Stimulated activated CD8-positive, alpha-beta memory T cell treated with anti-CD3 and anti-CD28 coated beads, Interleukin-15, amount 100 ng/mL, for 1 hour (primary cell): Measurements from ENCODE around the gene PWP1.

ENCODE experiments used
- DNase-seq: peaks from one replicate; pipeline ENCODE4 v3.0.0-alpha.2; 2020; ENCODE audit warnings: low read depth

The PWP1 gene

DNA sequence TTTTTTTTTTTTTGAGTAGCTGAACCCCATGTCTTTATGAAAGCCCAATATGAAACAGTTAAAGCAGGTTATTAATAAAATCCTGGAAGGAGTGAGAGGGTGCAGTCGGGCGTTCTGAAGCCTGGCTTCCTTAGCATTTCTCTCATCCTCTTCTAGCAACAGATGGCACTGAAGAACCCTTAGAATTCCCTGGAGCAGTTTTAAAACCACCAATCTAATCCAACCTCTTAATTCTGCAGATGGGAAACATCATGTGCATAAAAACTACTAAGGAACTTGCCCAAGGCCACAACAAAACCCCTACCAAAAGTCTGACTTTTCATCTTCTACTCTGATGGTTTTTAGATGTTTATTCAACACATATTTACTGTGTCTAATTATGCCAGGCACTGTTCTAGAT lies 50.2 kb downstream of the PWP1 start:
- DNase-seq = no peak

DNA sequence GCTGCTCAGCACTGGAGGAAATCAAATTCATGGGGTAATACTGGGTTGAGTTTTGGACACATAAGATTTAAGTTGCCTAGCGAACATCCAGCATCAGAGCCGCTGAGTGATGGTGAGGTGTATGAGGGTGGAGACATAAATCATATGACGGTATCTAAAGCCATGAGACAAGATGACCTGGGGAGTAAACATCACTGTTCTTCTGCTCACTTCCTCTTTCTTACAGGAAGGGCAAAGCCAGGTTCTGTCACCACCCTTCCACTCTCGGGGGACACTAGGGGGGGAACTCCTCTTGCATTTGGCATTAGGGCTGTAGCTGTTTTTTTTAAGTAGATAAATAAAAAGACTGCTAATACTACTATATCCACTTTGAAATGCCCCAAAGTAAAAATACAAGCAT lies 51.3 kb downstream of the PWP1 start:
- DNase-seq = no peak

DNA sequence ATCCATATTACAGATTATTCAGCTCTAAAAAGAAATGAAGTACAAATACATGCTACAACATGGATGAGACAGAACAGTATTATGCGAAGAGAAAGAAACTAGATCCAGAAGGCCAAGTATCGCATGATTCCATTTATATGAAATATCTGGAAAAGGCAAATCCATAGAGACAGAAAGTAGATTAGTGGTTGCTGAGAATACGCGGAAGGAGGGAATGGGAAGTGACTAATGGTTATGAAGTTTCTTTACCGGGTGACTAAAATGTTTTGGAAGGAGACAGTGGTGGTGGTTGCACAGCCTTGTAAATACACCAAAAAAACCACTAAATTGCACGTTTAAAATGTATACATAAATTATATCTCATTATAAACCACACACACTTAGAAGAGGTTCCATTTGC lies 62.9 kb downstream of the PWP1 start:
- no peak for DNase-seq

DNA sequence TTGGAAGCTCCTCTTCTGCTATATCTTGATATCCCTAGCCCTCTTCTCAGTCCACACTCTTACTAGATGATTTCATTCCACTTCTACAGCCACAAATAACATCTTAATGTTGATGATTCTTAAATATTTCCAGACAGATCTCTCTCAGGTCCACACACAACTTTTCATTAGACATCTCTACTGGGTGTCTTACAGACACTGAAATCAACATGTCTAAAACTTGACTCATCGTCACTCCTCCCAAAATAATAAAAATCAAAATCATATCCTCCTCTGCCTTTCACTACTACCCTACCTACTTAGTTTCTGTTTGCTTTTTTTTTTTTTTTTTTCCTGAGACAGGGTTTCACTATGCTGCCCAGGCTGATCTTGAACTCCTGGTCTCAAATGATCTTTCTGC lies 63.5 kb downstream of the PWP1 start:
- DNase-seq = no peak

DNA sequence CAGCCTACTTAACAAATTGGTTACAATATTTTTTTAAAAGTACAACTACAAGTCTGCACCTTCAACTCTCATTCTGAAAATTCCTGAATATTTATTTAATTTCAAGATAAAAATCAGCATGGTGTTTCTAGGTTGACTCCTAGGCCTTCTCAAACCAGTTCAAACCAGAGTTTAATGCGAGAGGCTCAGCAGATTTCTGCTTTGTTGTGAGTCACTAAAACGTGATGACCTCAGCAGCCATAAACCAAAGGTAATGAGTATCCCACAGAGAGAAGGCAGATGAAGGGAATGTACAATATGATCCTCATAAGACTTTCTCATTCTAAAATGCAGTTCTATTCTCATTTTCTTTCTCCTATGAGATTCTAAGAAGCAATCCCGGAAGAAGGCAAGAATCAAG lies 73.8 kb downstream of the PWP1 start:
- DNase-seq = no peak

DNA sequence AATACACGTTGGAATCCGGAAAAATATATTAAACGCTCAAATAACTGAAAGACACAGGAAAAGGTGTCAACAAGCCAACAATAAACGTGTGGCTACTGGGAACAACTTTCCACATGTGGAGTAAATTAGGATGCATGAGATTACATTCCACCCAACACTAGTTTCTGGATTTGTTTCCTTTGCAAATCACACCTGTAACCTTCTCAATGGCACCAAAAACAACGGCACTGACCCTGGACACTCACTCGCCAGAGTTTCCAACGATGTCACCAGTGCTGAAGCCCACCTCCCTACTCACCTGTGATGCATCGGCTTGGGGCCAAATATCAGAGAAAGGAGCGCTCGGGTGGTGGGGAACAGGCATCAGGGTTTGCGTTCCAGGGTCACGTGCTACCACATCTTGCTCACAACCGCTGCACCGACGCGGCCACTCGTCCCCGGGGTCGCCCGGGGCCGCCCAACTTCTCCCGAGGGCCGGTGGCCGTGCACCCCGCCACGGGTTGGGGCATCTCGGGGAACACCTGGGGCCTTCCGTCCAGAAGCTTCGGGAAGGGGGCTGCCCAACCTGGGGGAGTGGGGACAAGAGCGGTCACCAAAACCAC lies 74.7 kb downstream of the PWP1 start:
- DNase-seq = no peak

DNA sequence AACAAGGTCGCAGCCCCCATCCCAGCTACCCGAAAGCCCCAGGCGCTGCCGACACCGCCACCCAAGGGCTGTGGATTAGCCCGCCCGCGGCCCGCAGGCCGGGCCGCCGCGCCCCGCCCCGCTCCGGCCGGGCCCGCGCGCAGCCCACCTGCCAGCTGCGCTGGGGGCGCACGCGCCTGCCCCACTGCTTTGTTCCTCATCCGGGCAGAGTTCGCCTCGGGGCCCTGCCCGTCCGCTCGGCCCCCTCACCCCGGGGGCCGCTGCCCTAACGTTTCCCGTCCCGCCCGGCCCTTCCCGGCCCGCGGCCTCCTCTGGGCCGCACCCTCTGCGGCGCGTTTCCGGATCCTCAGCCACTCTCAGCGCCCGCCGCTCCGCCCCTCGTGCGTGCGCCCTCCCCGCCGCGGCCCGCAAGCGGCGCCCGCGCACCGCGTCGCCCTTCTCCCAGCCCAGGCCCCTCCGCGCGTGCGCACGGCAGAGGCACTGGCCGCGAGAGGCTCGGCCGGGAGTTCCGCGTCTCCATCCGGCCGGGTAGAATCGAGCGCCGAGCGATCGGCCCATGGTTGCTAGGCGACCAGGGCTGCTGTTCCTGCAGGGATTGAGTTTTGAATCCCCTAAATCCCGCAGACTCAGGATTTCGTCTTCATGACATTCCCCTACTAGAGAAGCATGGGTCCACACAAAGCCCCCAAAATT lies 75.4 kb downstream of the PWP1 start, which contains the start of gene PRDM4:
Gene PRDM4, minus strand, starts transcription at position 329 of the 693 bp plus-strand sequence. CDS start 622 bp downstream, outside the sequence.
- peak; percentile 70 for DNase-seq

DNA sequence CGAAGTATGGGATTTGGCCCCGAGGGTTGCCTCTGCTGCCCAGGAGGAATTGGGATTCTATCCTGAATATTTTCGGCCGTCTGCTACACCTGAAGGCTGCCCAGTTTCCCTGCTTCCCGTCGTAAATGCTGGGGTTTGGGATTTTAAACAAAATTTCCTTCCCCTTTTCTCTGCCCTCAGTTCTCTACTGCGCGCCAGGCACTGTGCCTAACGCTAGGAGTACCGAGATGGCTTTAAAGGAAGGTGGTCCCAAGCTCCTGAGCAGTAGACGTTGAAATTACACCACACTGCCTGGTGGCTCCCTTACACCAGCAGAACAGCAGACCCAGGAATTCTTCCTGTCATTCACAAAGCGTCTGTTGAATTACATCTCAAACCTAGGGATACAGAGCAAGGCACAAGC lies 75.9 kb downstream of the PWP1 start:
- no peak for DNase-seq
